AG08395 (cell line): ENCODE data around the gene NAB1.

Experiments used
- DNase-seq: peaks from one replicate; pipeline ENCODE4 v3.0.0; 2012; ENCODE audit warnings: mixed read lengths, low spot score

The NAB1 gene

GRCh38 chr2:190716176-190716807, 67.4 kb downstream of the NAB1 start:
- DNase-seq = no peak

GRCh38 chr2:190717306-190717705, 68.4 kb downstream of the NAB1 start:
- no peak for DNase-seq

- DNase-seq = no peak
These were observed 69.1 kb downstream of the NAB1 start for GRCh38 chr2:190717764-190718651.

DNA sequence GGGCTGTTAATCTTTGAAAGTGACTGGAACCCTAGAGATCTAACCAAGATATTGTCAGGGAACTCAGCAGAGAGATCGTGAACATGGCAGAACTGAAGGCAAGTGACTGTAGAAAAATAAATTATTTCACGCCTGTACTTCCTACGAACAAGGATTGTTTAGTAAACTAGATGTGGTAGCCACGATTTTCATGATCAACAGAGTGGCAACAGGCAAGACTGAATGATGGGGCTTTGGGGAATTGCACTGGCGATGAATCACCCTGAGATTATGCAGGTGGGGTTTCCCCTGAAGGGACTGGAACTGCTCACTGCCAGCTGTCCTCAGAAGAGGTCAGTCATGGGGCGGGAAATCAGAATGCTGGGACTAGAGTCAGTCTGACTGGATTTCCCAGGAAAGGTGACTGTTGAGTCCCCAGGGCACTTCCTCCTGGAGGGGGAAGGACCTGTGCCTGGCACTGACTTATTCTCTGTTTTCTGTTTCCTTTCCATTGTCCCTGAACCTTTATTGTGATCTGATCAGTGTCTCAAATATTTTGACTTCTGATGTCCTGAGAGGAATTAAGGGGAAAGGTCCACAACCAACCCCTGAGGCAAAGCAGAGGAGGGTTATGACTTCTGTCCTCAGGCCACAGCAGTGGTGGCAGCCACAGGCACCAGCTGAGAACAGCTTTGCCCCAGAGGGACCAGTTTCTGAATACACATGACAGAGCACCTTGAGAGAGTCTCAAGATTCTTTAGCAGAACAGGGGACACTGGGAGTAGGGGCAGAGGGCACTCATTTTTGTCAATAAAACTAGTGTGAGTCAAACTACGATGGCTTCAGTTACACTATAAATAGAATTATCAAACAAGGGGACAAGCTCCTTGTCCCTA, 70.0 kb downstream of the NAB1 start:
- DNase-seq = peak; percentile 50

DNA sequence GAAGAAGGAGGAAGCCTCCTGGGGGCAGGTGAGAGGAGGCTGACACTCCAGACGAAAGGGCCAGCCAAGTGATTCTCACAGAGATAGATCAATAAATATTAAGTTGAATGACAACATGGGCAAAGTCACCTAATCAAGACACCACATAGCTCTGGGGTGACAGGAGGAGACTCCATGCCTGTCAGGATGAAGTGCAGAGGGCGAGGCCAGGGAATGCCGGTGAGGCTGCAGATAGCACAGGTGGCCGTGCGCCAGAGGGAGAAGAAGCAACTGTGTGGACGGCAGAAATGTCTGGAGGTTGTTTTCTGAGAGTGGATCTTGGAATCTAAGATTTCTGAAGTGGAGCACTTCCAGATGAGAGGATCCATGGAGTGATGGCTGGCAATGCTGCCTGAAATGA, 71.4 kb downstream of the NAB1 start:
- DNase-seq = no peak

DNA sequence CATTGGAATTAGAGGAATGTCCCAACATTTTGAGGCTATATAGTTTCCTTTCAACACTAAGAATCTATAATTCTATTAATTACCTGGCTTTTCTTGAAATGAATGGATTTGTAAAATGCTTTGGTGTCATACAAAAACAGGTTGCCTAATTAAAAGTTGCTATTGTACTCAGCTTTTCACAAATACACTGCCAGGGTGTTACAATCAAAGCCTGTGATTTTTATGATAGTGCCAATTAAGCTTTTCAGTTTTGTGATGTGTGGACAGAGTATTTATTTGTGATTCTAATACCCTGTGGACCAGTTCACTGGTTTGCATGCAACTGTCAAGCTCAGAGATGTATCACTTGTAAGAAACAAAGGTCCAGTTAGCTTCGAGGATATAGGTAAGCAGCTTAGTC, 71.8 kb downstream of the NAB1 start:
- no peak for DNase-seq

GRCh38 chr2:190722061-190722759, 73.3 kb downstream of the NAB1 start:
- no peak for DNase-seq

GRCh38 chr2:190722835-190723234, 74.0 kb downstream of the NAB1 start:
- DNase-seq = no peak

- DNase-seq = no peak
These were observed 74.7 kb downstream of the NAB1 start for GRCh38 chr2:190723397-190724090.

GRCh38 chr2:190726255-190726654, 77.4 kb downstream of the NAB1 start:
- no peak for DNase-seq

- DNase-seq = no peak
These were observed 87.5 kb downstream of the NAB1 start for GRCh38 chr2:190736355-190736754.

GRCh38 chr2:190740449-190740848, 91.6 kb downstream of the NAB1 start:
- DNase-seq = no peak
